Liver (tissue), 3 donors: Measurements from ENCODE around the gene DARS1.

ENCODE experiments used
- CTCF ChIP-seq: fragments of 150-350 bp; IDR thresholded peaks from 2 replicates; pipeline ENCODE4 v1.5.1; 2017; ENCODE audit warnings: improper control_type of control experiment, low read depth, low read length; ENCODE audit not compliant: missing input control
- EGR1 ChIP-seq, 2 donors: IDR thresholded peaks; 2 replicates each; pipeline ENCODE4 v1.6.1; 2016 to 2018; ENCODE audit warnings: antibody characterized with exemption in 2 of 2, low read depth in 2 of 2
- FOXA2 ChIP-seq: IDR thresholded peaks from 2 replicates; pipeline ENCODE4 v1.6.1; 2016; ENCODE audit warnings: antibody characterized with exemption
- TAF1 ChIP-seq: conservative IDR thresholded peaks from 2 replicates; pipeline ENCODE4 v1.6.1; 2016; ENCODE audit warnings: antibody characterized with exemption, mild to moderate bottlenecking
- YY1 ChIP-seq: IDR thresholded peaks from 2 replicates; pipeline ENCODE4 v1.6.1; 2016; ENCODE audit warnings: antibody characterized with exemption, mild to moderate bottlenecking
- TF ChIP-seq, protein P1 (sequence below): IDR thresholded peaks from 2 replicates; pipeline ENCODE4 v1.6.1; 2016; ENCODE audit warnings: antibody characterized with exemption
- TF ChIP-seq, protein P2 (sequence below): IDR thresholded peaks from 2 replicates; pipeline ENCODE4 v1.6.1; 2016; ENCODE audit warnings: antibody characterized with exemption, mild to moderate bottlenecking
- donor health status: healthy.
- donor health status: healthy.

DNA sequence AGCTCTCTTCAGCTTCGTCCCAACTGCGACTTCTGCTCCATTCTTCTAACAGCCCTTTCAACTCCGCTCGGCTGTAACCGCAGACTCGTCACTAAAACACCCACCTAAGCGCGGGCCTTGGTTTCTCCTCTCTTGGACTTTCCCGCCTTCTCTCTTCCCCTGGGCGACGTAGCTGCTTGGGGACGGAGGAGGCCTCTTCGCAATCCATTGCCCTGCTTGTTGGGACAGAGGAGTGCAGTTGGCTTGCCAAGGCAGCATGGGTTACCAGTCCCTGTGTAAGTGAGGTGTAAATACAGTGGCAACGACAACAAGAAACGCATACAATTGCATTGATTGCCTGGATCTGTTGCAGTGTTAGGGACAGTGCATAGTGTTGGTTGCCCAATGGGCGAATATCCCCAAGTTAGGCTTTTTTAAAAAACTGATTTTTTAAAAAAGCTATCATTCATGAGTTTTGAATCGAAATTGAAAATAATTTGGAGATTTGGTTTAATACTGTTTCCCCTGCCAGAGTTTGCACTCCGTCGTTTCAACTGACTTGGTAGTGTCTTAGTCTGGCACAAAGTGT, 484 bp upstream of the DARS1 start:
- TF ChIP-seq CTCF (no peak), TAF1 (no peak), EGR1 (IDR thresholded peaks at IDR 0.05; ENCODE audit: low read depth in 2 of 2) (no peak), YY1 (no peak), FOXA2 (no peak)
- TF ChIP-seq, protein P1, sequence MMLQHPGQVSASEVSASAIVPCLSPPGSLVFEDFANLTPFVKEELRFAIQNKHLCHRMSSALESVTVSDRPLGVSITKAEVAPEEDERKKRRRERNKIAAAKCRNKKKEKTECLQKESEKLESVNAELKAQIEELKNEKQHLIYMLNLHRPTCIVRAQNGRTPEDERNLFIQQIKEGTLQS = no peak
- TF ChIP-seq, protein P2, sequence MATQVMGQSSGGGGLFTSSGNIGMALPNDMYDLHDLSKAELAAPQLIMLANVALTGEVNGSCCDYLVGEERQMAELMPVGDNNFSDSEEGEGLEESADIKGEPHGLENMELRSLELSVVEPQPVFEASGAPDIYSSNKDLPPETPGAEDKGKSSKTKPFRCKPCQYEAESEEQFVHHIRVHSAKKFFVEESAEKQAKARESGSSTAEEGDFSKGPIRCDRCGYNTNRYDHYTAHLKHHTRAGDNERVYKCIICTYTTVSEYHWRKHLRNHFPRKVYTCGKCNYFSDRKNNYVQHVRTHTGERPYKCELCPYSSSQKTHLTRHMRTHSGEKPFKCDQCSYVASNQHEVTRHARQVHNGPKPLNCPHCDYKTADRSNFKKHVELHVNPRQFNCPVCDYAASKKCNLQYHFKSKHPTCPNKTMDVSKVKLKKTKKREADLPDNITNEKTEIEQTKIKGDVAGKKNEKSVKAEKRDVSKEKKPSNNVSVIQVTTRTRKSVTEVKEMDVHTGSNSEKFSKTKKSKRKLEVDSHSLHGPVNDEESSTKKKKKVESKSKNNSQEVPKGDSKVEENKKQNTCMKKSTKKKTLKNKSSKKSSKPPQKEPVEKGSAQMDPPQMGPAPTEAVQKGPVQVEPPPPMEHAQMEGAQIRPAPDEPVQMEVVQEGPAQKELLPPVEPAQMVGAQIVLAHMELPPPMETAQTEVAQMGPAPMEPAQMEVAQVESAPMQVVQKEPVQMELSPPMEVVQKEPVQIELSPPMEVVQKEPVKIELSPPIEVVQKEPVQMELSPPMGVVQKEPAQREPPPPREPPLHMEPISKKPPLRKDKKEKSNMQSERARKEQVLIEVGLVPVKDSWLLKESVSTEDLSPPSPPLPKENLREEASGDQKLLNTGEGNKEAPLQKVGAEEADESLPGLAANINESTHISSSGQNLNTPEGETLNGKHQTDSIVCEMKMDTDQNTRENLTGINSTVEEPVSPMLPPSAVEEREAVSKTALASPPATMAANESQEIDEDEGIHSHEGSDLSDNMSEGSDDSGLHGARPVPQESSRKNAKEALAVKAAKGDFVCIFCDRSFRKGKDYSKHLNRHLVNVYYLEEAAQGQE = no peak
